H9 (cell line): ENCODE data around the gene CEP55. TPM values are rescaled to one million over a fixed set of nuclear protein-coding genes. Genes with fewer than 3 reads are reported as not detected.

Experiments used
- DNase-seq: peaks from one replicate; pipeline ENCODE4 v3.0.0-alpha.2; 2017
- H2AFZ ChIP-seq: one replicate; pipeline ENCODE4 v1.6.1; 2013; ENCODE audit warnings: mild to moderate bottlenecking, low read length, control low read depth, moderate library complexity
- H2AK5ac ChIP-seq: 2 replicates; pipeline ENCODE4 v1.6.1; 2013; ENCODE audit warnings: low read length, control low read depth, mixed read lengths; ENCODE audit not compliant: insufficient read length
- H2BK120ac ChIP-seq: one replicate; pipeline ENCODE4 v1.6.1; 2013; ENCODE audit warnings: low read depth, mild to moderate bottlenecking, low read length, control low read depth, inconsistent platforms; ENCODE audit not compliant: poor library complexity, severe bottlenecking
- H2BK12ac ChIP-seq: 2 replicates; pipeline ENCODE4 v1.6.1; 2013; ENCODE audit warnings: low read length, control low read depth, mixed read lengths, low read depth; ENCODE audit not compliant: insufficient read length
- H2BK15ac ChIP-seq: 2 replicates; pipeline ENCODE4 v1.6.1; 2013; ENCODE audit warnings: low read depth, low read length, control low read depth
- H2BK20ac ChIP-seq: one replicate; pipeline ENCODE4 v1.6.1; 2013; ENCODE audit warnings: low read depth, mild to moderate bottlenecking, low read length, control low read depth, inconsistent platforms; ENCODE audit not compliant: poor library complexity, severe bottlenecking
- H2BK5ac ChIP-seq: 2 replicates; pipeline ENCODE4 v1.6.1; 2013; ENCODE audit warnings: low read length, control low read depth, mixed read lengths; ENCODE audit not compliant: insufficient read length
- H3K14ac ChIP-seq: 2 replicates; pipeline ENCODE4 v1.6.1; 2013; ENCODE audit warnings: low read length, control low read depth; ENCODE audit not compliant: insufficient read depth
- H3K18ac ChIP-seq: 2 replicates; pipeline ENCODE4 v1.6.1; 2013; ENCODE audit warnings: low read depth, mild to moderate bottlenecking, mixed read lengths, low read length, control low read depth; ENCODE audit not compliant: insufficient read length
- H3K23ac ChIP-seq: 2 replicates; pipeline ENCODE4 v1.6.1; 2013; ENCODE audit warnings: low read length, control low read depth, mixed read lengths, low read depth; ENCODE audit not compliant: insufficient read length
- H3K23me2 ChIP-seq: 2 replicates; pipeline ENCODE4 v1.6.1; 2013; ENCODE audit warnings: low read depth, mild to moderate bottlenecking, mixed read lengths, low read length, control low read depth; ENCODE audit not compliant: insufficient read length, poor library complexity, severe bottlenecking
- H3K27ac ChIP-seq: 2 replicates; pipeline ENCODE4 v1.5.1; 2013; ENCODE audit warnings: low read length, control low read depth, mixed read lengths, low read depth; ENCODE audit not compliant: insufficient read length
- H3K27me3 ChIP-seq: 2 replicates; pipeline ENCODE4 v1.6.1; 2013; ENCODE audit warnings: low read length, control low read depth, inconsistent platforms; ENCODE audit not compliant: insufficient read depth
- H3K4ac ChIP-seq: 2 replicates; pipeline ENCODE4 v1.6.1; 2013; ENCODE audit warnings: low read depth, mild to moderate bottlenecking, control low read depth, inconsistent platforms, low read length, moderate library complexity
- H3K4me1 ChIP-seq: 2 replicates; pipeline ENCODE4 v1.6.1; 2013; ENCODE audit warnings: low read length, control low read depth, inconsistent platforms; ENCODE audit not compliant: insufficient read depth
- H3K4me2 ChIP-seq: 2 replicates; pipeline ENCODE4 v1.6.1; 2013; ENCODE audit warnings: low read length, control low read depth, mixed read lengths; ENCODE audit not compliant: insufficient read length, insufficient read depth
- H3K56ac ChIP-seq: 2 replicates; pipeline ENCODE4 v1.6.1; 2013; ENCODE audit warnings: low read depth, mild to moderate bottlenecking, mixed read lengths, low read length, control low read depth; ENCODE audit not compliant: insufficient read length
- H3K79me1 ChIP-seq: 2 replicates; pipeline ENCODE4 v1.6.1; 2013; ENCODE audit warnings: low read depth, mild to moderate bottlenecking, moderate library complexity, low read length, control low read depth, inconsistent platforms; ENCODE audit not compliant: insufficient read depth, poor library complexity, severe bottlenecking
- H3K79me2 ChIP-seq: 2 replicates; pipeline ENCODE4 v1.6.1; 2013; ENCODE audit warnings: low read length, control low read depth, inconsistent platforms; ENCODE audit not compliant: insufficient read depth
- H3K9ac ChIP-seq: 2 replicates; pipeline ENCODE4 v1.6.1; 2013; ENCODE audit warnings: low read length, control low read depth, mixed read lengths; ENCODE audit not compliant: insufficient read length; ENCODE audit errors: extremely low read depth
- H3K9me3 ChIP-seq: one replicate; pipeline ENCODE4 v1.6.1; 2013; ENCODE audit warnings: low read depth, low read length, inconsistent platforms; ENCODE audit not compliant: control insufficient read depth
- H3T11ph ChIP-seq: one replicate; pipeline ENCODE4 v1.6.1; 2013; ENCODE audit warnings: mild to moderate bottlenecking, low read length, control low read depth, inconsistent platforms
- H4K20me1 ChIP-seq: one replicate; pipeline ENCODE4 v1.6.1; 2013; ENCODE audit not compliant: control insufficient read depth, insufficient read length, insufficient read depth
- H4K5ac ChIP-seq: 2 replicates; pipeline ENCODE4 v1.6.1; 2013; ENCODE audit warnings: low read depth, mild to moderate bottlenecking, mixed read lengths, low read length, control low read depth; ENCODE audit not compliant: insufficient read length
- H4K8ac ChIP-seq: replicated peaks from 2 replicates; pipeline ENCODE4 v1.6.1; 2013; ENCODE audit warnings: low read length, control low read depth, mixed read lengths, low read depth; ENCODE audit not compliant: insufficient read length
- H4K91ac ChIP-seq: 2 replicates; pipeline ENCODE4 v1.6.1; 2013; ENCODE audit warnings: low read depth, mild to moderate bottlenecking, moderate library complexity, mixed read lengths, low read length, control low read depth; ENCODE audit not compliant: insufficient read length
- H3K27ac Mint-ChIP-seq, 3 experiments: 2 replicates in 2 of 3; 3 replicates in 1 of 3; pipeline ENCODE4 v1.8.0; 2020 to 2021; ENCODE audit warnings: mixed read lengths in 3 of 3, mild to moderate bottlenecking in 1 of 3, moderate library complexity in 1 of 3
- H3K27me3 Mint-ChIP-seq: 2 replicates; pipeline ENCODE4 v1.8.0; 2021; ENCODE audit warnings: low read depth, mild to moderate bottlenecking, moderate library complexity, mixed read lengths
- H3K36me3 Mint-ChIP-seq, 3 experiments: 2 replicates in 2 of 3; 3 replicates in 1 of 3; pipeline ENCODE4 v1.8.0; 2020 to 2021; ENCODE audit warnings: low read depth in 3 of 3, mixed read lengths in 3 of 3; ENCODE audit not compliant: insufficient read depth in 1 of 3
- H3K4me1 Mint-ChIP-seq, 2 experiments: 2 replicates each; pipeline ENCODE4 v1.8.0; 2020; ENCODE audit warnings: mixed read lengths in 2 of 2
- H3K4me3 Mint-ChIP-seq, 2 experiments: 2 replicates in 1 of 2; 3 replicates in 1 of 2; pipeline ENCODE4 v1.8.0; 2020 to 2021; ENCODE audit warnings: mild to moderate bottlenecking in 2 of 2, mixed read lengths in 2 of 2, moderate library complexity in 1 of 2
- H3K9me3 Mint-ChIP-seq, 2 experiments: 2 replicates in 1 of 2; 3 replicates in 1 of 2; pipeline ENCODE4 v1.8.0; 2020; ENCODE audit warnings: mild to moderate bottlenecking in 2 of 2, mixed read lengths in 2 of 2, moderate library complexity in 1 of 2
- CTCF ChIP-seq: fragments of 200-600 bp; sonication (generic); conservative IDR thresholded peaks from 3 replicates; pipeline ENCODE4 v1.8.0; 2021; ENCODE audit warnings: antibody characterized with exemption, mild to moderate bottlenecking
- WGBS: extraction: QIAGEN DNeasy Blood & Tissue Kit; methylation state at CpG from one replicate; pipeline ENCODE4 v1.1.7; 2013; ENCODE audit warnings: missing lambda C conversion rate, low lambda C conversion rate, mixed read lengths; ENCODE audit not compliant: insufficient read length; ENCODE audit errors: extremely low coverage; 5-methylcytosine and 5-hydroxymethylcytosine counted together
- total RNA-seq: library from RNA; stranded (reverse); gene quantifications from 2 replicates; pipeline ENCODE4 v1.2.1, GENCODE V29; 2021

The CEP55 gene
- total RNA-seq, 1 experiment from 2014 or later = 17.8 TPM

- no peaks in the 10 kb centered on the region for H3K9me3 Mint-ChIP-seq
- H3K14ac ChIP-seq = no peak overlapping the region
These were observed 80.5 kb downstream of the CEP55 start for GRCh38 chr10:93576888-93577287.

More at GRCh38 chr10:93576888-93577287, 80.5 kb downstream of the CEP55 start:
- H3K4me3 Mint-ChIP-seq = no peak overlapping the region
- H3K23ac ChIP-seq = no peak overlapping the region
- no peak for TF ChIP-seq CTCF
- WGBS = no CpG with 5 or more reads among the region's 3 CpGs
- no peak overlapping the region for H3K9ac ChIP-seq
- no peak overlapping the region for H3K27ac ChIP-seq
- no peaks in the 10 kb centered on the region for H3K79me2 ChIP-seq
- H3K36me3 Mint-ChIP-seq = no peaks in the 10 kb centered on the region
- H2AFZ ChIP-seq = no peak overlapping the region
- H4K8ac ChIP-seq = no peak overlapping the region
- no peaks in the 10 kb centered on the region for H3K9me3 ChIP-seq
- no peaks in the 10 kb centered on the region for H3K23me2 ChIP-seq
- no peak overlapping the region for H3K56ac ChIP-seq
- H2BK12ac ChIP-seq = no peak overlapping the region
- H2BK5ac ChIP-seq = no peak overlapping the region
- no peak overlapping the region for H4K5ac ChIP-seq
- H3K4me1 Mint-ChIP-seq = peaks cover 0 to 3% of the 10 kb centered on the region in 2 experiments; a peak in 1 of 4 replicates
- H2BK20ac ChIP-seq = no peak overlapping the region
- H3K4me1 ChIP-seq = no peaks in the 10 kb centered on the region
- H4K91ac ChIP-seq = no peak overlapping the region
- no peaks in the 10 kb centered on the region for H4K20me1 ChIP-seq
- H3K27me3 ChIP-seq = peaks cover 4% of the 10 kb centered on the region; the same call in 1 of the 2 replicates
- H3K18ac ChIP-seq = no peak overlapping the region
- H3K27me3 Mint-ChIP-seq = peaks cover 33% of the 10 kb centered on the region
- H2AK5ac ChIP-seq = no peak overlapping the region
- H3K4ac ChIP-seq = no peak overlapping the region
- no peak overlapping the region for H3T11ph ChIP-seq
- no peak overlapping the region for H3K4me2 ChIP-seq
- DNase-seq = no peak
- no peaks in the 10 kb centered on the region for H3K79me1 ChIP-seq
- no peak overlapping the region for H3K27ac Mint-ChIP-seq
- H2BK120ac ChIP-seq = no peak overlapping the region
- H2BK15ac ChIP-seq = no peak overlapping the region
